NCI-H748 (cell line): Measurements from ENCODE around the gene SCO2.

Experiments used
- DNase-seq: peaks from one replicate; lab custom pipeline; 2025; ENCODE audit not compliant: unreplicated experiment; lab: John Stamatoyannopoulos, UW

SCO2 gene

GRCh38 chr22:50482107-50483074 lies 43.0 kb downstream of the SCO2 start:
- no peak for DNase-seq

GRCh38 chr22:50481440-50482106 lies 43.8 kb downstream of the SCO2 start, which contains the start of gene ADM2:
ADM2 (plus strand) TSS chr22:50481543; CDS start chr22:50481848, 305 bp downstream.
- DNase-seq, result peak; percentile 37

- DNase-seq, result no peak
These were observed 44.4 kb downstream of the SCO2 start for GRCh38 chr22:50481045-50481439.

- no peak for DNase-seq
These were observed 45.7 kb downstream of the SCO2 start for GRCh38 chr22:50479721-50480120.

GRCh38 chr22:50477923-50478322 lies 47.5 kb downstream of the SCO2 start:
- DNase-seq, result no peak

- DNase-seq, result no peak
These were observed 48.5 kb downstream of the SCO2 start for GRCh38 chr22:50476868-50477267.

- no peak for DNase-seq
These were observed 49.8 kb downstream of the SCO2 start for GRCh38 chr22:50475652-50476002.

GRCh38 chr22:50474710-50475651 lies 50.4 kb downstream of the SCO2 start, which contains the start of gene SBF1:
SBF1 (minus strand) TSS chr22:50475035; CDS start chr22:50474840, 195 bp downstream.
- DNase-seq, result peak; percentile 92

- DNase-seq, result peak; percentile 35
These were observed 51.3 kb downstream of the SCO2 start for GRCh38 chr22:50473855-50474671.
